Body of pancreas (tissue), 4 donors: ENCODE results near the gene AJAP1.

Source experiments
- POLR2A ChIP-seq, 3 donors: fragments of 450-650 bp; IDR thresholded peaks; one replicate each; pipeline ENCODE4 v1.6.1; 2016; ENCODE audit warnings: antibody characterized with exemption in 3 of 3, mild to moderate bottlenecking in 2 of 3
- TF ChIP-seq, protein P1 (sequence below), 7 experiments: fragments of 450-650 bp in 4 of 7; fragments of 200-600 bp in 3 of 7; sonication (generic) in 3 of 7; IDR thresholded peaks; one replicate each; pipeline ENCODE4 v1.5.1; 2016 to 2019; ENCODE audit warnings: antibody characterized with exemption in 7 of 7

DNA sequence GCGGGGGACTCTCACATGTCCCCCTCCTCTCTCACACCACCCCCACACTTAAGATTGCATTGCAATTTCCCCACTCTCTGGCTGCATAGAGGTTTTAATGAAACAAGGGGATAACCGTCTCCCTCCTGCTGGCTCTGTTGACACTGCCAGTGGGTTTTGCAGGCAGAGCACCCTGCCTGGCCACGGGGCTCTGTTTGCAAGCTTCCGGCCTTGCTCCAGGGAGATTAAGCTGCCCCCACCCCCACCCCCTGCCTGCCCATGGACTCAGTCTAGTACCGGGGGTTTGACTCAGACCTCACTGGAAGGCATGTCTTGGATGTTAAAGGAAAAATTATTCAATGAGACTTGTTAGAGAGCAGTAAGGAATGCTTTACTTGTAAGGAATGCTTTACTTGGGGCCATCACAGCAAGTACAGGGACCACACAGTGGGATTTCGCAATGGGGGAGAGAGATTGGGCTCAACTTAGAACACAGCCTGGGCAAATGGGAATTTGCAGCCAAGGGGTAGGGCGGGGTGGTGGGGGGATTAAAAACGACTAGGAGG is 101.0 kb downstream of the AJAP1 start:
- TF ChIP-seq POLR2A (IDR thresholded peaks at IDR 0.05), result no peak
- TF ChIP-seq, protein P1, sequence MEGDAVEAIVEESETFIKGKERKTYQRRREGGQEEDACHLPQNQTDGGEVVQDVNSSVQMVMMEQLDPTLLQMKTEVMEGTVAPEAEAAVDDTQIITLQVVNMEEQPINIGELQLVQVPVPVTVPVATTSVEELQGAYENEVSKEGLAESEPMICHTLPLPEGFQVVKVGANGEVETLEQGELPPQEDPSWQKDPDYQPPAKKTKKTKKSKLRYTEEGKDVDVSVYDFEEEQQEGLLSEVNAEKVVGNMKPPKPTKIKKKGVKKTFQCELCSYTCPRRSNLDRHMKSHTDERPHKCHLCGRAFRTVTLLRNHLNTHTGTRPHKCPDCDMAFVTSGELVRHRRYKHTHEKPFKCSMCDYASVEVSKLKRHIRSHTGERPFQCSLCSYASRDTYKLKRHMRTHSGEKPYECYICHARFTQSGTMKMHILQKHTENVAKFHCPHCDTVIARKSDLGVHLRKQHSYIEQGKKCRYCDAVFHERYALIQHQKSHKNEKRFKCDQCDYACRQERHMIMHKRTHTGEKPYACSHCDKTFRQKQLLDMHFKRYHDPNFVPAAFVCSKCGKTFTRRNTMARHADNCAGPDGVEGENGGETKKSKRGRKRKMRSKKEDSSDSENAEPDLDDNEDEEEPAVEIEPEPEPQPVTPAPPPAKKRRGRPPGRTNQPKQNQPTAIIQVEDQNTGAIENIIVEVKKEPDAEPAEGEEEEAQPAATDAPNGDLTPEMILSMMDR (IDR thresholded peaks at IDR 0.05), result no peak
